Bronchial epithelial cell (primary cell): Measurements from ENCODE around the gene SPTBN1. TPM values are rescaled to one million over a fixed set of nuclear protein-coding genes. Genes with fewer than 3 reads are reported as not detected.

ENCODE experiments used
- DNase-seq: peaks from one replicate; pipeline ENCODE4 v3.0.0-alpha.2; 2010; ENCODE audit warnings: low read depth
- FAIRE-seq: peaks from 2 replicates; lab custom pipeline; 2011; peaks lifted over from hg19 to GRCh38; lab: Jason Lieb, UNC
- H3K27me3 ChIP-seq: 2 replicates; pipeline ENCODE4 v1.5.1; 2011; ENCODE audit warnings: low read length; ENCODE audit not compliant: control insufficient read depth, insufficient read depth
- H3K36me3 ChIP-seq: 2 replicates; pipeline ENCODE4 v1.5.1; 2011; ENCODE audit warnings: low read length; ENCODE audit not compliant: control insufficient read depth, insufficient read depth
- H3K4me3 ChIP-seq: 2 replicates; pipeline ENCODE4 v1.5.1; 2011; ENCODE audit warnings: mild to moderate bottlenecking, low read depth, low read length, control low read depth
- total RNA-seq: library from RNA; depleted of rRNA; stranded (reverse); fragments of >200 nt; gene quantifications from 2 replicates; pipeline ENCODE4 v1.2.1, GENCODE V29; 2014
- TF ChIP-seq, protein P1 (sequence below): IDR thresholded peaks from 2 replicates; pipeline ENCODE4 v1.5.1; 2011; ENCODE audit warnings: mild to moderate bottlenecking, moderate library complexity, low read length, control low read depth, inconsistent platforms; ENCODE audit not compliant: insufficient read depth, severe bottlenecking

Gene SPTBN1
- total RNA-seq, 1 donor from 2014 or later = 339 TPM

DNA sequence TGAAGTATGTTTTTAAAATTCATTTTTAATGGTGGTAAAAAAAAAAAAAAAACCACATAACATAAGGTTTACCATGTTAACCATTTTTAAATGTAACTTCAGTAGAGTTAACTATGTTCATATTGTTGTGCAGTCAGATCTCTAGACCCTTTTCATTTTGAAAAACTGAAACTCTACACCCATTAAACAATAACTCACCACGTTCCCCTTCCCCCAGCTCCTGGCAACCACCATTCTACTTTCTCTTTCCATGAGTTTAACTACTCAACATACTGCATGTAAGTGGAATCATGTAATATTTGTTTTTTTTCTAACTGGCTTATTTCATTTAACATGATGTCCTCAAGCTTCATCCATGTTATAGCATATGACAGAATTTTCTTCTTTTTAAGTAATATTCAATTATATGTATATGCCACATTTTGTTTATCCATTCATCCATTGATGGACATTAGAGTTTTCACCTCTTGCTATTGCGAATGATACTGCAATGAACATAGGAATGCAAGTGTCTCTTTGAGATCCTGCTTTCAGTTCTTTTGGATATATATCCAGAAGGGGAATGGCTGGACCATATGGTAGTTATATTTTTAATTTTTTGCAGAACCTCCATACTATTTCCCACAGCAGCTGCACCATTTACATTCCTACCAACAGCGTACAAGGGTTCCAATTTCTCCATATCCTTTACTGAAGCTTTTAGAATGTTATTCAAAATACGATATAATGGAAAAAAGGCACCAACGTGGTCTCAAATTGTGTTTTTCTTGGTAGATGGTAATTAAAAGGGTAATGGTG is 91.0 kb downstream of the SPTBN1 start:
- no peaks in the 10 kb centered on the region for H3K27me3 ChIP-seq
- H3K36me3 ChIP-seq = no peaks in the 10 kb centered on the region
- H3K4me3 ChIP-seq = no peak overlapping the region
- no peak for DNase-seq
- TF ChIP-seq, protein P1, sequence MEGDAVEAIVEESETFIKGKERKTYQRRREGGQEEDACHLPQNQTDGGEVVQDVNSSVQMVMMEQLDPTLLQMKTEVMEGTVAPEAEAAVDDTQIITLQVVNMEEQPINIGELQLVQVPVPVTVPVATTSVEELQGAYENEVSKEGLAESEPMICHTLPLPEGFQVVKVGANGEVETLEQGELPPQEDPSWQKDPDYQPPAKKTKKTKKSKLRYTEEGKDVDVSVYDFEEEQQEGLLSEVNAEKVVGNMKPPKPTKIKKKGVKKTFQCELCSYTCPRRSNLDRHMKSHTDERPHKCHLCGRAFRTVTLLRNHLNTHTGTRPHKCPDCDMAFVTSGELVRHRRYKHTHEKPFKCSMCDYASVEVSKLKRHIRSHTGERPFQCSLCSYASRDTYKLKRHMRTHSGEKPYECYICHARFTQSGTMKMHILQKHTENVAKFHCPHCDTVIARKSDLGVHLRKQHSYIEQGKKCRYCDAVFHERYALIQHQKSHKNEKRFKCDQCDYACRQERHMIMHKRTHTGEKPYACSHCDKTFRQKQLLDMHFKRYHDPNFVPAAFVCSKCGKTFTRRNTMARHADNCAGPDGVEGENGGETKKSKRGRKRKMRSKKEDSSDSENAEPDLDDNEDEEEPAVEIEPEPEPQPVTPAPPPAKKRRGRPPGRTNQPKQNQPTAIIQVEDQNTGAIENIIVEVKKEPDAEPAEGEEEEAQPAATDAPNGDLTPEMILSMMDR = no peak
- no peak for FAIRE-seq

DNA sequence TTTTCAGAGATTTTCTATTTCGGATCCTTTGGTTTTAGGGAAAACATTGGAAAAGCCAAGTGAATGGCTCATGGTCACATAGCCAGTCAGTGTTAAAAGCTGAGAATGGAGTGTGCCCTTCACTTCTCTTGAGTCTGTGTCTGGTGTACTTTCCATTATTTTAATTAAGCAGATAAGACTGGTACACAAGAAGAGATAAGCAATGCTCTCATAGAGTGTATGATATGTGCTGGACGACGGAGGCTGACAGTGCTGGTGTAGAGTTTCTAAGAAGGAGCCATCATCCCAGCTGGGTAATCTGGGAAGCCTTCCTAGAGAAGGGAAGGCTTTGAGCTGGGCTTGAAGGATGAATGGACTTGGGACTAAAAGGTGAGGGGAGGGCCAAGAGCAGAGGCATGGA is 93.3 kb downstream of the SPTBN1 start:
- TF ChIP-seq, protein P1 = no peak
- no peak overlapping the region for H3K4me3 ChIP-seq
- no peak for DNase-seq
- no peak for FAIRE-seq
- H3K36me3 ChIP-seq = no peaks in the 10 kb centered on the region
- H3K27me3 ChIP-seq = no peaks in the 10 kb centered on the region

DNA sequence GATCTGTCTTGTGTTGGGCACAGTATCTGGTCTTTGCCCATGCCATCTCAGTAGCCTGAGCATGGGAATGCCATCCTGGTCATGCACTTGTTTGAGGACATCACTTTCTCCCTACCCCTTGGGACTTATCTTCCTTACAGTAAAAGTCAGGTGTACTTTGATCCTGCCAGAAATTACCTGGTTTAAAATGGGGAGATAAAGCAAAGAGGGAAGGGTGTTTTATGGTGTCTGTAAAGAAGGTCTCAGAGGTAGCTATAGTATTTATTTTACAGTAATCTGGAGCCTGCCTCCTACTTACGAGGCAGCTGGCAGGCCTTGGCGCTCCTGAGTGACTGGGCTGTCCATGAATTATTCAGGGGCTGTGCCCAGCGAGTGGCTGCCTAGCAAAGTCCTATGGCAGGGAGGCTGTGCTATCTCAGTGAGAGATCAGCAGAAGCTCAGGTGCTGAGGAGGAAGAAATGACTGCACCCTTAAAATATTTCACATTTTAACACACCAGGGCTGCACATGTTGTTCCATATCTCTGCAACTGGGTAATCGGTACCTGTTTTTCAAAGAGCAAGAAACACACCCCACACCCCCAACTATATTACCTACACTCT is 93.9 kb downstream of the SPTBN1 start:
- DNase-seq (no peak), FAIRE-seq (no peak)
- Histone ChIP-seq H3K27me3 (no peaks in the 10 kb centered on the region), H3K4me3 (no peak overlapping the region), H3K36me3 (no peaks in the 10 kb centered on the region)
- TF ChIP-seq, protein P1 = no peak

DNA sequence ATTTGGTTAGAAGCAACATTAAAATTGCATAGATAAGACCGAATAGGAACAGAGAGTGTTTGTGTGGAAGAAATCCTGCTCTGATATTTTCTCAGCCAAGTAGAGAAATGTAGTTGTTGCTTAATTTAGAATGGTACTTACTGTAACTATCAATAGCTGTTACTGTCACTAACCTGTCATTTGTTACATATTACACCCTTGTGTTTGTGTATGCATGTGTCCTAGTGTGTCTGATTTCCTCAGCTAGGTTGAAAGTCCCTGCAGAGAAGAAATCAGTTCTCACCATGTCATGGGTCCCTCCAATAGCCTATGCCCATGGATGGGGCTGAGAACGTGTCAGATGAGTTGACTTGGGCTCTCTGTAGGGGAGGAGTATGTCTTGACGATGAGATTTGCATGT is 94.4 kb downstream of the SPTBN1 start:
- TF ChIP-seq, protein P1 = no peak
- Histone ChIP-seq H3K36me3 (no peaks in the 10 kb centered on the region), H3K4me3 (no peak overlapping the region), H3K27me3 (no peaks in the 10 kb centered on the region)
- FAIRE-seq (no peak), DNase-seq (no peak)

DNA sequence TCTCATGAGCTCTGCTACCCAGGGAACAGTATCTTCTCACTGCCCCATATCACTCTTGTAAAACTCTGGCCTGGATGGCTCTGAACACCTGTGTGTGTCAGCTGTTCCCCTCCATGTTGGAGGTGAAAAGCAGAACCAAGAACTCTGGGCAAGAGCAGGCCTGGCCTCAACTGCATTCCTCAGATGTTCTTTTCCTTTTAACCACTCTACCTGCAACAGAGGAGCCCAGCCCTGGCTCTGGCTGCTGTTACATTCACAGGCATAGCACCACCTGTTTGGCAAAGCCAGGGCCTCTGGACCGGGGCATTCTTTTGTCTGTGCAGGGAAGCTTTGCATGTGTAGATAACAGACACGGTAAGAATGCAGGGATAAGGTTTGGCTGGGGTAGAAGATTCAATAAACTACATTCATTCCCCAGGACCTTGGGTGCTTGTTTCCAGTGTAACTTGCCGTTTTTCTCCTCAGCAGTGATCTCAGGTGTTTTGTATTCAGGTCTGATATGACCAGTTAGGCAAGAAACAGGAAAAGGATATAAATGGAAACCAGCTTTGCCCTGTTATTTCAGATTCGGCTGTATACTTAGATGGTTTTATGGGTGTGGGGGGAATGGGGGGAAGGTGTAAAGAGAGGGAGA is 95.1 kb downstream of the SPTBN1 start:
- Histone ChIP-seq H3K27me3 (no peaks in the 10 kb centered on the region), H3K4me3 (no peak overlapping the region), H3K36me3 (no peaks in the 10 kb centered on the region)
- TF ChIP-seq, protein P1 = no peak
- no peak for FAIRE-seq
- no peak for DNase-seq
